Keratinocyte (primary cell): ENCODE results near the gene ALOX5AP. TPM values are rescaled to one million over a fixed set of nuclear protein-coding genes. Genes with fewer than 3 reads are reported as not detected.
A peak's percentile ranks its signal among the peaks of the same experiment; 100 is the strongest.

ENCODE experiments used
- DNase-seq: peaks from one replicate; pipeline ENCODE4 v3.0.0-alpha.2; 2011; ENCODE audit warnings: low read depth, missing footprints, low spot score
- FAIRE-seq: peaks from 2 replicates; lab custom pipeline; 2011; peaks lifted over from hg19 to GRCh38; lab: Jason Lieb, UNC
- H2AFZ ChIP-seq: 2 replicates; pipeline ENCODE4 v1.6.0; 2012; ENCODE audit warnings: low read length, control low read depth, inconsistent platforms; ENCODE audit not compliant: control insufficient read depth
- H3K27ac ChIP-seq: 2 replicates; pipeline ENCODE4 v1.5.1; 2011; ENCODE audit warnings: low read length; ENCODE audit not compliant: control insufficient read depth, insufficient read depth
- H3K27me3 ChIP-seq: 3 replicates; pipeline ENCODE4 v1.6.0; 2011; ENCODE audit warnings: low read length; ENCODE audit not compliant: control insufficient read depth, insufficient read depth; ENCODE audit errors: extremely low read depth
- H3K36me3 ChIP-seq, 2 experiments: 2 replicates in 1 of 2; 3 replicates in 1 of 2; pipeline ENCODE4 v1.5.1; 2011; ENCODE audit warnings: low read length in 2 of 2, mild to moderate bottlenecking in 1 of 2; ENCODE audit not compliant: control insufficient read depth in 2 of 2, insufficient read depth in 2 of 2; ENCODE audit errors: extremely low read depth in 1 of 2
- H3K4me1 ChIP-seq: 3 replicates; pipeline ENCODE4 v1.5.1; 2011; ENCODE audit warnings: low read length; ENCODE audit not compliant: control insufficient read depth, insufficient read depth; ENCODE audit errors: extremely low read depth
- H3K4me2 ChIP-seq: 3 replicates; pipeline ENCODE4 v1.6.0; 2011; ENCODE audit warnings: low read depth, low read length; ENCODE audit not compliant: control insufficient read depth, insufficient read depth; ENCODE audit errors: extremely low read depth
- H3K4me3 ChIP-seq, 3 experiments: fragments of 200-600 bp in 1 of 3; sonication (generic) in 1 of 3; 2 replicates in 2 of 3; 3 replicates in 1 of 3; pipeline ENCODE4 v1.5.1; 2011 to 2016; ENCODE audit warnings: low read length in 3 of 3, mild to moderate bottlenecking in 3 of 3, control low read depth in 2 of 3, inconsistent platforms in 1 of 3, low read depth in 1 of 3, mixed read lengths in 1 of 3, mixed run types in 1 of 3, moderate library complexity in 1 of 3; ENCODE audit not compliant: control insufficient read depth in 2 of 3, insufficient read depth in 2 of 3; ENCODE audit errors: extremely low read depth in 1 of 3
- H3K79me2 ChIP-seq: 2 replicates; pipeline ENCODE4 v1.6.0; 2012; ENCODE audit warnings: low read length; ENCODE audit not compliant: control insufficient read depth, insufficient read depth
- H3K9ac ChIP-seq: 3 replicates; pipeline ENCODE4 v1.6.0; 2011; ENCODE audit warnings: low read length; ENCODE audit not compliant: control insufficient read depth, insufficient read depth; ENCODE audit errors: extremely low read depth
- H3K9me1 ChIP-seq: 3 replicates; pipeline ENCODE4 v1.6.0; 2011; ENCODE audit warnings: low read length; ENCODE audit not compliant: control insufficient read depth, insufficient read depth; ENCODE audit errors: extremely low read depth
- H3K9me3 ChIP-seq: 2 replicates; pipeline ENCODE4 v1.5.1; 2012; ENCODE audit warnings: low read depth, low read length; ENCODE audit not compliant: control insufficient read depth
- H4K20me1 ChIP-seq: 3 replicates; pipeline ENCODE4 v1.6.0; 2011; ENCODE audit warnings: low read length; ENCODE audit not compliant: control insufficient read depth, insufficient read depth; ENCODE audit errors: extremely low read depth
- CTCF ChIP-seq, 3 experiments: IDR thresholded peaks in 1 of 3; conservative IDR thresholded peaks in 1 of 3; optimal IDR thresholded peaks in 1 of 3; 2 replicates in 2 of 3; 3 replicates in 1 of 3; pipeline versions ENCODE3 to v1.5.1; 2011; ENCODE audit warnings: low read length in 3 of 3, mild to moderate bottlenecking in 3 of 3, moderate library complexity in 2 of 3, control low read depth in 1 of 3, inconsistent platforms in 1 of 3; ENCODE audit not compliant: insufficient read depth in 2 of 3; ENCODE audit errors: extremely low read depth in 1 of 3
- EZH2 ChIP-seq: IDR thresholded peaks from one replicate; pipeline ENCODE4 v1.6.1; 2012; ENCODE audit warnings: inconsistent platforms, mild to moderate bottlenecking, low read length, moderate library complexity
- dilution Hi-C: fragments of 300-500 bp; cut with MboI; formaldehyde crosslinking; loops from one replicate; pipeline ENCODE4 v1.7.0; 2020; ENCODE audit warnings: low sequenced_read_pairs; ENCODE audit not compliant: extremely low pct_ligation_motif_present
- polyA plus RNA-seq, 5 experiments: library from polyadenylated mRNA; depleted of rRNA in 3 of 5; stranded (reverse) in 3 of 5; stranded (forward) in 1 of 5; unstranded in 1 of 5; fragments of >200 nt; gene quantifications; 1 replicate in 1 of 5; 2 replicates in 3 of 5; 3 replicates in 1 of 5; pipeline versions ENCODE4 v1.2.1 to v1.2.3, GENCODE V29; 2011 to 2012; ENCODE audit warnings: missing spikeins in 2 of 5, low read depth in 1 of 5, low replicate concordance in 1 of 5

ALOX5AP gene
- polyA plus RNA-seq, 1 donor (not counting 4 experiments of a cell fraction or from before 2014, with no cell fraction given): 0.31 TPM

DNA sequence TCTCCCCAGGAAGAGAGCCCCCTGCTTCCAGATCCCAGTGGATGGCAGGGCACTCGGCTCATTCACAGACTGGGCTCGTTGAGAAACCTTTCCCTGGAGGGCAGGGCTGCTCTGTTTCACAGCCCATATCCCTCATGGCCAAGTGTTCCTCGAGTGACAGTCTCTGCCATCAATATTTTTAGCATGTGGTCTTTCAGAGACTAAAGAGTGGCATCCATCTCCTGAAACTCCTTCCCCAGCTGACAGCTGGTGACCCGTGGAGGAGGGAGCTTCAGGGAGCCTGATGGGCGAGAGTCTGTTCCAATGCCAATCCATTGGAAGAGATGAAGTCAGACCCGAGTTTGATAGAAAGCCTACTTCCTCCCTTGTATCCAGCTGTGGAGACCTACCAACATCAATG is 30.7 kb upstream of the ALOX5AP start:
- DNase-seq (no peak), FAIRE-seq (no peak)
- no peak for TF ChIP-seq EZH2
- no peak for TF ChIP-seq CTCF (optimal IDR thresholded peaks at IDR 0.05 in 1 of 3, IDR thresholded peaks at IDR 0.05 in 1 of 3, conservative IDR thresholded peaks at IDR 0.05 in 1 of 3; ENCODE audit: extremely low read depth in 1 of 3, insufficient read depth in 2 of 3, low read length in 3 of 3)
- H3K36me3 ChIP-seq: no peaks in the 10 kb centered on the region
- no peaks in the 10 kb centered on the region for H3K9me1 ChIP-seq
- H3K4me1 ChIP-seq: peaks cover 13% of the 10 kb centered on the region
- H3K4me3 ChIP-seq: no peak overlapping the region
- no peak overlapping the region for H3K4me2 ChIP-seq
- H4K20me1 ChIP-seq: no peaks in the 10 kb centered on the region
- H3K27ac ChIP-seq: no peak overlapping the region
- dilution Hi-C loops: no loop called here
- no peaks in the 10 kb centered on the region for H3K9me3 ChIP-seq
- no peaks in the 10 kb centered on the region for H3K79me2 ChIP-seq
- no peak overlapping the region for H3K9ac ChIP-seq
- H2AFZ ChIP-seq: no peak overlapping the region
- peaks cover 19% of the 10 kb centered on the region for H3K27me3 ChIP-seq

DNA sequence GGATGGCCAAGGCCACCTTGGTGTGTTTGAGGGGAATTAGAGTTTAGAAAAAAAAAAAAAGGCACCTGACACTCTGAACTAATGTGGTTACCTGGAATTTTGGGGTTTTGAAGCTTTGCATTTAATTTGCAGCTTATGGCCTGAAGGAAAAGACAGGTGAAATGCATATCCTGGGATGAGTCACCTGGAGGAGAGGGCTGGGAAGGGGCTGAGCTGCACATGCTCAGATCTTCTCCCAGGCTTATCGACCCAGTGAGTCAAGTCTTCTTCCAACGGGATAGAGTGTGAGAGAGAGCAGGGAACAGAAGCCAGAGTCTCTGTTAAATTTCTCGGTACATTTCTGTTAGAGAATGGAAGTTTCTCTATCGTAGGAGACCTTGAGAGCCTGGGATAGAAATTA is 29.7 kb upstream of the ALOX5AP start:
- FAIRE-seq: peak; percentile 88
- H3K9me3 ChIP-seq: no peaks in the 10 kb centered on the region
- no peaks in the 10 kb centered on the region for H3K9me1 ChIP-seq
- no peak overlapping the region for H2AFZ ChIP-seq
- no peak overlapping the region for H3K9ac ChIP-seq
- dilution Hi-C loops: no loop called here
- H3K27me3 ChIP-seq: peaks cover 19% of the 10 kb centered on the region
- no peak overlapping the region for H3K27ac ChIP-seq
- no peak overlapping the region for H3K4me3 ChIP-seq
- no peak for TF ChIP-seq CTCF (optimal IDR thresholded peaks at IDR 0.05 in 1 of 3, IDR thresholded peaks at IDR 0.05 in 1 of 3, conservative IDR thresholded peaks at IDR 0.05 in 1 of 3; ENCODE audit: extremely low read depth in 1 of 3, insufficient read depth in 2 of 3, low read length in 3 of 3)
- TF ChIP-seq EZH2: no peak
- no peaks in the 10 kb centered on the region for H3K36me3 ChIP-seq
- H4K20me1 ChIP-seq: no peaks in the 10 kb centered on the region
- H3K4me2 ChIP-seq: no peak overlapping the region
- peak; percentile 19 for DNase-seq
- no peaks in the 10 kb centered on the region for H3K79me2 ChIP-seq
- H3K4me1 ChIP-seq: peaks cover 13% of the 10 kb centered on the region
